GM19372 (cell line): Measurements from ENCODE around the gene RPS5.
"Not testable (repeated sequence)": the region's sequence is repeated elsewhere in the genome, so short reads cannot be mapped to it uniquely, and the experiment has no call there.

Experiments used
- ATAC-seq: cut with Tn5 transposase; IDR thresholded peaks from one replicate; pipeline ENCODE4 v1.9.1; 2021; ENCODE audit warnings: mild to moderate bottlenecking, low read depth, moderate library complexity; ENCODE audit not compliant: unreplicated experiment

The RPS5 gene

GRCh38 chr19:58386576-58387337 lies at the start of gene RPS5:
Gene RPS5, plus strand, starts transcription at chr19:58387269. Its CDS starts 869 bp downstream, at chr19:58388138.
- peak; percentile 81 for ATAC-seq

- no peak for ATAC-seq
Observed at GRCh38 chr19:58338336-58338735, 48.7 kb upstream of the RPS5 start.

GRCh38 chr19:58338825-58339558 lies 48.1 kb upstream of the RPS5 start:
- ATAC-seq, result no peak

- ATAC-seq, result no peak
Observed at GRCh38 chr19:58345558-58345957, 41.5 kb upstream of the RPS5 start.

- peak; percentile 77 for ATAC-seq
Observed at GRCh38 chr19:58346961-58347929, 39.8 kb upstream of the RPS5 start.

GRCh38 chr19:58348080-58348479 lies 39.0 kb upstream of the RPS5 start:
- not testable (repeated sequence) for ATAC-seq

- ATAC-seq, result no peak
Observed at GRCh38 chr19:58349590-58349989, 37.5 kb upstream of the RPS5 start.

GRCh38 chr19:58350001-58350861 lies 36.8 kb upstream of the RPS5 start:
- ATAC-seq, result no peak

- ATAC-seq, result no peak
Observed at GRCh38 chr19:58350871-58351557, 36.1 kb upstream of the RPS5 start.

GRCh38 chr19:58351558-58351878 lies 35.6 kb upstream of the RPS5 start:
- no peak for ATAC-seq

GRCh38 chr19:58351990-58352755 lies 34.9 kb upstream of the RPS5 start:
- ATAC-seq, result no peak

- ATAC-seq, result no peak
Observed at GRCh38 chr19:58352760-58353671, 34.1 kb upstream of the RPS5 start, which contains the start of gene A1BG. Gene A1BG, minus strand, starts transcription at chr19:58353492. Its CDS starts 55 bp downstream, at chr19:58353437.

- ATAC-seq, result no peak
Observed at GRCh38 chr19:58353717-58354477, 33.2 kb upstream of the RPS5 start.

- no peak for ATAC-seq
Observed at GRCh38 chr19:58354478-58355030, 32.5 kb upstream of the RPS5 start.

GRCh38 chr19:58355215-58355796 lies 31.8 kb upstream of the RPS5 start:
- no peak for ATAC-seq
